Measurements from ENCODE around the gene CRTC3. TPM values are rescaled to one million over a fixed set of nuclear protein-coding genes. Genes with fewer than 3 reads are reported as not detected.

CRTC3 gene
- total RNA-seq, 4 donors from 2014 or later: 26.9 to 54.5 (median 42.1) TPM

DNA sequence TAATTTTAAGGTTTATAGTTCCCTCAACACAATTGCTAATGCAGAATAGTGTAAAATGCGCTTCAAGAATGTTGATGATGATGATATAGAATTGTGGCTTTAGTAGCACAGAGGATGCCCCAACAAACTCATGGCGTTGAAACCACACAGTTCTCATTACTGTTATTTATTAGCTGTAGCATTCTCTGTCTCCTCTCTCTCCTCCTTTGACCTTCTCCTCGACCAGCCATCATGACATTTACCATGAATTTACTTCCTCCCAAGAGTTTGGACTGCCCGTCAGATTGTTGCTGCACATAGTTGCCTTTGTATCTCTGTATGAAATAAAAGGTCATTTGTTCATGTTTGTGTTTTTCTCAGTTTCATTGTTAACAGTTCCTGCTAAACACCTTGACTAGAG, 27.8 kb upstream of the CRTC3 start:
- no peak for TF ChIP-seq CTCF (IDR thresholded peaks at IDR 0.05; ENCODE audit: low read depth)

- no peak for TF ChIP-seq CTCF (IDR thresholded peaks at IDR 0.05; ENCODE audit: low read depth)
Measured at GRCh38 chr15:90512276-90512675, 17.4 kb upstream of the CRTC3 start.

DNA sequence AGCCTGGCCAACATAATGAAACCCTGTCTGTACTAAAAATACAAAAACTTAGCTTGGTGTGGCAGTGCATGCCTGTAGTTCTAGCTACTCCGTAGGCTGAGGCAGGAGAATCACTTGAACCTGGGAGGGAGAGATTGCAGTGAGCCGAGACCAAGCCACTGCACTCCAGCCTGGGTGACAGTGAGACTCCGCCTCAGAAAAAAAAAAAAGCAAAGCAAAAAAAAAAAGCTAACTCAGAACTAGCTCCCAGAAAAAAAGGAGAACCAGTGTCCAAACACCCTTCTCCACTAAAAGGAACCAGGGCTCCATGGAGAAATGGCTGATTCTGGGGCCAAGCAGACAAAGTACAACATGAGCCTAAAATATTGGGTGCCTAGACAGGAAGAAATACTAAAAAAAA, 16.7 kb upstream of the CRTC3 start:
- TF ChIP-seq CTCF (IDR thresholded peaks at IDR 0.05; ENCODE audit: low read depth): no peak

DNA sequence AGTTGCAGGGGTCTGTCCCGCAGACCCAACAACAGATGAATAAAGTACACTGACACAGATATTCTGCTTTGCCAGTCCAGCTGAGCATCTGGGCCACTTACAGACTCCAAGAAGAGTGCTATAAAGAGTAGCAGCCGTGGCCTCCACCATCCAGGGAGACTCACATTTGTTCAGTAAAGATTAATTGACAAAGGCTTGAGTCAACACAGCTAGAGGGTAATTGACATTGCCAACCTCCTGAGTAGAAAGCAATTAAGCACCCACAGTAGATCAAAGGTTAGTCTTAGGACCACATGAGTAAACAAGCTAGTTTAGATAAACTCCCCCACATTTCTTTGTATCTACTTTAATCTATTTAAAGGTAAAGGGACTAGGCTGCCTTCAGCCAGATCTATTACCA, 16.3 kb upstream of the CRTC3 start:
- TF ChIP-seq CTCF (IDR thresholded peaks at IDR 0.05; ENCODE audit: low read depth): no peak

- no peak for TF ChIP-seq CTCF (IDR thresholded peaks at IDR 0.05; ENCODE audit: low read depth)
Measured at GRCh38 chr15:90519688-90520087, 10.0 kb upstream of the CRTC3 start.

DNA sequence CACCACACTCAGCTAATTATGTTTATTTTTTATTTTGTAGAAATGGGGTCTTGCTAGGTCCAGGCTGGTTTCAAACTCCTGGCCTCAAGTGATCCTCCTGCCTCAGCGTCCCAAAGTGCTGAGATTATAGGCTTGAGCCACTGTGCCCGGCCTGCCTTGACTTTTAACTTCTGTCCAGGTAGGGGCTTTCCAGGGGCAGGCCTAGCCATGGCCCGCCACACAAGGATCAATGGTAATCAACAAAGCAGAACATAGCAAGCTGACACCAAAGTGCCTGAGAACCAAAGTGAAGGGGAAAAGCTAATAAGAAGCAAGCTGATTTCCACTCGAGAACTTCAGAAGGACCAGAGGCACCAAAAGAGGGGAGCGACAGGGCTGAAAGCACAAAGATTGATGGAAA, 9.4 kb upstream of the CRTC3 start:
- no peak for TF ChIP-seq CTCF (IDR thresholded peaks at IDR 0.05; ENCODE audit: low read depth)

DNA sequence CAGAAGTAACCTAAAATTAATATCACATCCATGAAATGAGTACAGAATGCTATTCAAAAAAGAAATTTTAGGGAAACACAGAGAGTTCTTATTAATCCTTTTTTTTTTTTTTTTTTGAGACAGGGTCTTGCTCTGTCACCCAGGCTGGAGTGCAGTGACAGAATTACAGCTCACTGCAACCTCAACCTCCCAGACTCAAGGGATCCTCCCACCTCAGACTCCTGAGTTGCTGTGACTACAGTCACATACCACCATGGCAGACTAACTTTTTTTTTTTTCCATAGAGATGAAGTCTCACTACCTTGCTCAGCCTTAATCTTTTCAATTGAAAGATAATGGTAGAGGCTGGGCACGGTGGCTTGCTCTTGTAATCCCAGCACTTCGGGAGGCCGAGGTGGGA, 6.3 kb upstream of the CRTC3 start:
- no peak for TF ChIP-seq CTCF (IDR thresholded peaks at IDR 0.05; ENCODE audit: low read depth)

GRCh38 chr15:90529011-90529370, 732 bp upstream of the CRTC3 start:
- no peak for TF ChIP-seq CTCF (IDR thresholded peaks at IDR 0.05; ENCODE audit: low read depth)

All from subcutaneous adipose tissue (tissue), 4 donors.